RWPE1 (cell line): ENCODE data around the gene ASGR1.

Experiments used
- CTCF ChIA-PET: fragments of 350-600 bp; sonication (Branson Sonifier 250); formaldehyde crosslinking; extraction: SDS; loops from one replicate; lab custom pipeline; 2021; lab: Yijun Ruan, JAX
- POLR2A ChIA-PET: fragments of 400-600 bp; formaldehyde crosslinking; extraction: SDS; loops from one replicate; lab custom pipeline; 2020; ENCODE audit warnings: antibody characterized with exemption; ENCODE audit not compliant: low non-redundant PET; lab: Yijun Ruan, JAX
- DNase-seq: peaks from one replicate; pipeline ENCODE4 v3.0.0; 2012; ENCODE audit warnings: low spot score
- H3K27ac ChIP-seq: fragments of 450-650 bp; 2 replicates; pipeline ENCODE4 v1.5.1; 2017
- TF ChIP-seq, protein P1 (sequence below): fragments of 450-650 bp; conservative IDR thresholded peaks from 2 replicates; pipeline ENCODE4 v1.5.1; 2017; ENCODE audit warnings: low read depth, mild to moderate bottlenecking

Gene ASGR1

DNA sequence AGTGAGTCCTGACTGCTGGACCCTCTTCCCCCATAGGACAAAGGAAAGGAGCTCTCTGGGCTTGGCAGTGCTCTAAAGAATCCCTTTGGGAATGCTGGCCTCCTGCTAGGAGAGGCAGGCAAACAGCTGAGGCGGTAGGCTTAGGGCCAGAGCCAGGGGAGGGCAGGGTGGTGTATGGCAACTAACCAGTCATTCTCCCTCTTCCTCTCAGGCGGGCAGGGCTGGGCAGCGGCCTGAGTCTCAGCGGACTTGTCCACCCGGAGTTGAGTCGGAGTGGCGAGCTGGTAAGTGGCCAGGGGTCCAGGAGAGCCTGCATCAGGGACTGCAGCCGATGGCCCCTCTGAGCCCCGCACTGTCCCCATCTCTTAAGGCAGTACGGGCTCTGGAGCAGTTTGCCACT is 44.9 kb upstream of the ASGR1 start:
- peak overlapping the region; percentile 99 for H3K27ac ChIP-seq
- ChIA-PET CTCF (interaction anchor here (0.6 kb wide), 1 partner anchor 8 kb away, joined by 3 read pairs; no protein-coding TSS in a partner anchor), POLR2A (no interaction called here)
- TF ChIP-seq, protein P1, sequence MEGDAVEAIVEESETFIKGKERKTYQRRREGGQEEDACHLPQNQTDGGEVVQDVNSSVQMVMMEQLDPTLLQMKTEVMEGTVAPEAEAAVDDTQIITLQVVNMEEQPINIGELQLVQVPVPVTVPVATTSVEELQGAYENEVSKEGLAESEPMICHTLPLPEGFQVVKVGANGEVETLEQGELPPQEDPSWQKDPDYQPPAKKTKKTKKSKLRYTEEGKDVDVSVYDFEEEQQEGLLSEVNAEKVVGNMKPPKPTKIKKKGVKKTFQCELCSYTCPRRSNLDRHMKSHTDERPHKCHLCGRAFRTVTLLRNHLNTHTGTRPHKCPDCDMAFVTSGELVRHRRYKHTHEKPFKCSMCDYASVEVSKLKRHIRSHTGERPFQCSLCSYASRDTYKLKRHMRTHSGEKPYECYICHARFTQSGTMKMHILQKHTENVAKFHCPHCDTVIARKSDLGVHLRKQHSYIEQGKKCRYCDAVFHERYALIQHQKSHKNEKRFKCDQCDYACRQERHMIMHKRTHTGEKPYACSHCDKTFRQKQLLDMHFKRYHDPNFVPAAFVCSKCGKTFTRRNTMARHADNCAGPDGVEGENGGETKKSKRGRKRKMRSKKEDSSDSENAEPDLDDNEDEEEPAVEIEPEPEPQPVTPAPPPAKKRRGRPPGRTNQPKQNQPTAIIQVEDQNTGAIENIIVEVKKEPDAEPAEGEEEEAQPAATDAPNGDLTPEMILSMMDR, result no peak
- DNase-seq, result no peak

DNA sequence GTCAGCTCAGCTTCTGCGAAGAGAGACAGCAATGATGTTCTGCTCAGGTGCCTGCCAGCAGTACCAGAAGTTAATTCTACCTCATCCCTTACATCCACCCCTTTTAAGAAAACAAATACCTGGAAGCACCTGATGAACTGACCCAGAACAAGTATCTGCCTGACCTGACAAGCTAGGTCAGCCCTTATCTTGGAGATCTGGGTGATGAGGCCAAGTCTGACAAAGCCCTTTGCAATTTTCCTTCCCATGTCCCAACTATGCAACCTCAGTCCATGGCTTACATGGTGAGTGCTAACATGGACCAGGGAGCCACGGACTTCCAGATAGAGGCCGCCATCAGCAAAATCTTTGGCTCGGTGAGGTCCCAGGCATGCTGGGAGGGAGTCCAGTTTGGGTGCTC is 44.2 kb upstream of the ASGR1 start:
- TF ChIP-seq, protein P1, result no peak
- ChIA-PET POLR2A (no interaction called here), CTCF (no interaction called here)
- H3K27ac ChIP-seq, result peak overlapping the region; percentile 99
- no peak for DNase-seq

DNA sequence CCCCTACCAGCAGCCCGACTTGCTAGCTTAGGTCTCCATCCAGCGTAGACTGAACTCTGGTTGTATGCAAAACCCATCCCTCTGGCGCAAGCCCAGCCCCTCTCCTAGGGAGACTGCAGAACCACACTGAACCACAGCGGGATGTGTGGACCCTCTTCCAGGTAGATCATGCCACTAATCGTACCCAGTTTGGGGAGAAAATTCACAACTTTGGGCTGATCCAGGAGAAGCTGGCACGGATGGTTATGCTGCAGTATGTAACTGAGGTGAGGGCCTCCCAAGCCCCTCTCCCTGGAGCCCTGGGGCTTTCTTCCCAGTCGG is 43.8 kb upstream of the ASGR1 start:
- H3K27ac ChIP-seq, result peak overlapping the region; percentile 99
- POLR2A ChIA-PET, result no interaction called here
- TF ChIP-seq, protein P1, result no peak
- CTCF ChIA-PET, result interaction anchor here (0.9 kb wide), 1 partner anchor 16 kb away, joined by 3 read pairs; no protein-coding TSS in a partner anchor
- DNase-seq, result no peak

DNA sequence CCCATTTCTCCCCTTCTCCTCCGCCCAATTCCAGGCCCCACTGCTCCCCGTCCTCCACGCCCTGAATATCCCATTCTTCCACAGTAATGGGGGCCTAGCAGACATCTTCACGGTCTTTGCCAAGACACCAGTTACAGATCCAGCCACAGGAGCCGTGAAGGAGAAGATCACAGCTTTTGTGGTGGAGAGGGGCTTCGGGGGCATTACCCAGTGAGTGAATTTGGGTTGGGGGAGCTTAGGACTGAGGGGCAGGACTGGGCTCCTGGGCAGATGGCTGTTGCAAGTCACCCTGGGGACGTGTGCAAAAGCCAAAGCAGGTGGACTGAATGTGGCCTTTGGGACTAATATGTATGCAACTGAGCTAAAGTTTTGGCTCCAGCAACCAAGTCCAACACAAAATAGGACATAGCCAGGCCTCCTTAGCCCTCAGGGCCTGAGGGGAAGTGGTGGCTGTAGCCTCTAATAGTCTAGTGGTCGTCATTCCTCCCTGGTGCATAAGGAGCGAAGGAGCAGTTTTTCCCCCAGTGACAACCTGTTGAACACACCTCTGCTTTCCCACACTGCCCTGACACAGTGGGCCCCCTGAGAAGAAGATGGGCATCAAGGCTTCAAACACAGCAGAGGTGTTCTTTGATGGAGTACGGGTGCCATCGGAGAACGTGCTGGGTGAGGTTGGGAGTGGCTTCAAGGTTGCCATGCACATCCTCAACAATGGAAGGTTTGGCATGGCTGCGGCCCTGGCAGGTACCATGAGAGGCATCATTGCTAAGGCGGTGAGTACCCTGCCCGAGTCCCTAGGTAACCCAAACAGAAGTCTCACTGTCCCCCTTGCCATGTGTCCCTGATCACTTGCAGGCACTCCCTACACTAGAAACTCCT is 43.2 kb upstream of the ASGR1 start:
- H3K27ac ChIP-seq, result peak overlapping the region; percentile 99
- DNase-seq, result no peak
- ChIA-PET POLR2A (no interaction called here), CTCF (interaction anchor here (0.9 to 1.1 kb wide), 2 partner anchors 15 to 16 kb away, joined by 3 read pairs; no protein-coding TSS in a partner anchor)
- TF ChIP-seq, protein P1, result no peak

DNA sequence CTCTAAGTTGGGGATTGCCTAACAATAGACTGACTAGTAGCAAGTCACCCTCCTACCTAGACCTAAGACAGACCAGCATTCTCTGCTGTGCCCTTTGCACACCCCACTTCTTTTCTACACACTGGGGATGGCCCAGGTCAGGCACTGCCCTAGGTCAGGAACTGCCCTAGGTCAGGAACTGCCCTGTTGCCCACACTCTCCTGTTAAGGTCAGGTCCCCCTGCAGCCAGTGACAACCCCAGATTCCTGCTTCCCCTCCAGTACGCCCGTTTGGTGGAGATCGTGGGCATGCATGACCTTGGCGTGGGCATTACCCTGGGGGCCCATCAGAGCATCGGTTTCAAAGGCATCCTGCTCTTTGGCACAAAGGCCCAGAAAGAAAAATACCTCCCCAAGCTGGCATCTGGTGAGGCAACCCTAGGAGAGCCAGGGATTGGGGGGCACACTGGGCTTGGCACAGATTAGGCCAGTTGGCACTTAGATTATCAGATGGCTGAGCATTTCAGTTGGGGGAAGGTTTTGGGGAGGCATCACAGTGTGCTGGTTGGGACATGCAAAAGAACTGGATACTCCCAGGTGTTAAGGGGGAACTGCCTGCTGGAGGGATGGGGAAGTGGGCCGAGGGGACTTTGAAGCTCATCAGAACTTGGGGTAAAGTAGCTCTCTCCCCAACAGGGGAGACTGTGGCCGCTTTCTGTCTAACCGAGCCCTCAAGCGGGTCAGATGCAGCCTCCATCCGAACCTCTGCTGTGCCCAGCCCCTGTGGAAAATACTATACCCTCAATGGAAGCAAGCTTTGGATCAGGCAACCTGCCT is 42.3 kb upstream of the ASGR1 start:
- no peak for DNase-seq
- POLR2A ChIA-PET, result interaction anchor here (1.0 to 1.7 kb wide), 3 partner anchors 11 to 20 kb away, joined by 3 to 6 read pairs (median 6); no protein-coding TSS in a partner anchor
- TF ChIP-seq, protein P1, result no peak
- peak overlapping the region; percentile 99 for H3K27ac ChIP-seq
- CTCF ChIA-PET, result interaction anchor here (0.5 to 1.1 kb wide), 5 partner anchors 17 to 115 kb away, joined by 3 to 4 read pairs (median 3); partner anchors contain the start of gene ACAP1
